Body of pancreas (tissue), 4 donors: Measurements from ENCODE around the gene ASXL1.

Source experiments
- POLR2A ChIP-seq, 3 donors: fragments of 450-650 bp; IDR thresholded peaks; one replicate each; pipeline ENCODE4 v1.6.1; 2016; ENCODE audit warnings: antibody characterized with exemption in 3 of 3, mild to moderate bottlenecking in 2 of 3
- TF ChIP-seq, protein P1 (sequence below), 7 experiments: fragments of 450-650 bp in 4 of 7; fragments of 200-600 bp in 3 of 7; sonication (generic) in 3 of 7; IDR thresholded peaks; one replicate each; pipeline ENCODE4 v1.5.1; 2016 to 2019; ENCODE audit warnings: antibody characterized with exemption in 7 of 7

GRCh38 chr20:32482143-32482441, 124.0 kb downstream of the ASXL1 start:
- TF ChIP-seq, protein P1, sequence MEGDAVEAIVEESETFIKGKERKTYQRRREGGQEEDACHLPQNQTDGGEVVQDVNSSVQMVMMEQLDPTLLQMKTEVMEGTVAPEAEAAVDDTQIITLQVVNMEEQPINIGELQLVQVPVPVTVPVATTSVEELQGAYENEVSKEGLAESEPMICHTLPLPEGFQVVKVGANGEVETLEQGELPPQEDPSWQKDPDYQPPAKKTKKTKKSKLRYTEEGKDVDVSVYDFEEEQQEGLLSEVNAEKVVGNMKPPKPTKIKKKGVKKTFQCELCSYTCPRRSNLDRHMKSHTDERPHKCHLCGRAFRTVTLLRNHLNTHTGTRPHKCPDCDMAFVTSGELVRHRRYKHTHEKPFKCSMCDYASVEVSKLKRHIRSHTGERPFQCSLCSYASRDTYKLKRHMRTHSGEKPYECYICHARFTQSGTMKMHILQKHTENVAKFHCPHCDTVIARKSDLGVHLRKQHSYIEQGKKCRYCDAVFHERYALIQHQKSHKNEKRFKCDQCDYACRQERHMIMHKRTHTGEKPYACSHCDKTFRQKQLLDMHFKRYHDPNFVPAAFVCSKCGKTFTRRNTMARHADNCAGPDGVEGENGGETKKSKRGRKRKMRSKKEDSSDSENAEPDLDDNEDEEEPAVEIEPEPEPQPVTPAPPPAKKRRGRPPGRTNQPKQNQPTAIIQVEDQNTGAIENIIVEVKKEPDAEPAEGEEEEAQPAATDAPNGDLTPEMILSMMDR (IDR thresholded peaks at IDR 0.05): no peak
- no peak for TF ChIP-seq POLR2A (IDR thresholded peaks at IDR 0.05)
